HG02943 (cell line): Measurements from ENCODE around the gene RBM6.
A peak's percentile ranks its signal among the peaks of the same experiment; 100 is the strongest.
"Not testable (repeated sequence)": the region's sequence is repeated elsewhere in the genome, so short reads cannot be mapped to it uniquely, and the experiment has no call there.

Source experiments
- ATAC-seq: cut with Tn5 transposase; IDR thresholded peaks from one replicate; pipeline ENCODE4 v1.9.1; 2021; ENCODE audit warnings: mild to moderate bottlenecking, low read depth, moderate library complexity; ENCODE audit not compliant: unreplicated experiment

RBM6 gene

GRCh38 chr3:49912881-49913281 is 27.1 kb upstream of the RBM6 start:
- ATAC-seq: no peak

GRCh38 chr3:49914906-49915305 is 25.0 kb upstream of the RBM6 start:
- ATAC-seq: no peak

- no peak for ATAC-seq
These were observed 23.3 kb upstream of the RBM6 start for GRCh38 chr3:49916686-49917085.

- ATAC-seq: not testable (repeated sequence)
These were observed 22.0 kb upstream of the RBM6 start for GRCh38 chr3:49917806-49918590.

GRCh38 chr3:49924683-49925082 is 15.3 kb upstream of the RBM6 start:
- no peak for ATAC-seq

- ATAC-seq: no peak
These were observed 14.5 kb upstream of the RBM6 start for GRCh38 chr3:49925485-49925884.

- ATAC-seq: no peak
These were observed 13.7 kb upstream of the RBM6 start for GRCh38 chr3:49926117-49926728.

- no peak for ATAC-seq
These were observed 12.2 kb upstream of the RBM6 start for GRCh38 chr3:49927798-49928197.

GRCh38 chr3:49928481-49929017 is 11.4 kb upstream of the RBM6 start:
- no peak for ATAC-seq

- ATAC-seq: peak; percentile 79
These were observed 10.4 kb upstream of the RBM6 start, which contains the start of gene MON1A for GRCh38 chr3:49929291-49930167. MON1A (minus strand) TSS chr3:49929811; CDS start chr3:49913346, 16,465 bp downstream.

- ATAC-seq: no peak
These were observed 9.7 kb upstream of the RBM6 start for GRCh38 chr3:49930168-49930690.

- ATAC-seq: no peak
These were observed 9.0 kb upstream of the RBM6 start for GRCh38 chr3:49930922-49931321.

GRCh38 chr3:49932281-49932680 is 7.7 kb upstream of the RBM6 start:
- ATAC-seq: not testable (repeated sequence)

GRCh38 chr3:49937090-49937489 is 2.9 kb upstream of the RBM6 start:
- no peak for ATAC-seq

GRCh38 chr3:49940667-49941249 is 808 bp downstream of the RBM6 start:
- no peak for ATAC-seq

- ATAC-seq: no peak
These were observed 2.7 kb downstream of the RBM6 start for GRCh38 chr3:49942651-49943050.

- ATAC-seq: no peak
These were observed 13.0 kb downstream of the RBM6 start for GRCh38 chr3:49952924-49953323.

GRCh38 chr3:49955636-49956035 is 15.7 kb downstream of the RBM6 start:
- no peak for ATAC-seq

- no peak for ATAC-seq
These were observed 26.4 kb downstream of the RBM6 start for GRCh38 chr3:49966233-49966942.

- ATAC-seq: no peak
These were observed 27.3 kb downstream of the RBM6 start for GRCh38 chr3:49967291-49967690.
